Neutrophil (primary cell): ENCODE measurements around the gene NRARP.

Experiments
- H3K27ac ChIP-seq: fragments of 200-600 bp; sonication (generic); 2 replicates; pipeline ENCODE4 v1.5.1; 2016; ENCODE audit warnings: mild to moderate bottlenecking, moderate library complexity
- H3K27me3 ChIP-seq: fragments of 200-600 bp; sonication (generic); 2 replicates; pipeline ENCODE4 v1.6.0; 2016; ENCODE audit warnings: mild to moderate bottlenecking
- H3K36me3 ChIP-seq: fragments of 200-600 bp; sonication (generic); 2 replicates; pipeline ENCODE4 v1.5.1; 2017
- H3K4me1 ChIP-seq, 2 experiments: fragments of 200-600 bp in 1 of 2; sonication (generic) in 1 of 2; 1 replicate in 1 of 2; 2 replicates in 1 of 2; pipeline versions ENCODE4 v1.5.1 to v1.6.1; 2013 to 2016; ENCODE audit warnings: low read depth in 1 of 2, low read length in 1 of 2, mild to moderate bottlenecking in 1 of 2, moderate library complexity in 1 of 2; ENCODE audit not compliant: control insufficient read depth in 1 of 2, insufficient read depth in 1 of 2
- H3K4me3 ChIP-seq, 2 experiments: fragments of 200-600 bp in 1 of 2; sonication (generic) in 1 of 2; 1 replicate in 1 of 2; 2 replicates in 1 of 2; pipeline ENCODE4 v1.5.1; 2013 to 2016; ENCODE audit warnings: low read depth in 1 of 2, low read length in 1 of 2, mild to moderate bottlenecking in 1 of 2, moderate library complexity in 1 of 2
- H3K9me3 ChIP-seq: fragments of 200-600 bp; sonication (generic); 2 replicates; pipeline ENCODE4 v1.5.1; 2016
- CTCF ChIP-seq: fragments of 200-600 bp; sonication (generic); IDR thresholded peaks from 2 replicates; pipeline ENCODE4 v1.5.1; 2016; ENCODE audit warnings: antibody characterized with exemption

NRARP gene

GRCh38 chr9:137319011-137319738 lies 17.1 kb upstream of the NRARP start:
- Histone ChIP-seq H3K27ac (no peak overlapping the region), H3K4me1 (peaks cover 0 to 7% of the 10 kb centered on the region in 2 experiments), H3K27me3 (peaks cover 56% of the 10 kb centered on the region), H3K9me3 (no peaks in the 10 kb centered on the region), H3K4me3 (no peak overlapping the region), H3K36me3 (no peaks in the 10 kb centered on the region)
- TF ChIP-seq CTCF: no peak

GRCh38 chr9:137318602-137319001 lies 16.5 kb upstream of the NRARP start:
- Histone ChIP-seq H3K27me3 (peaks cover 58% of the 10 kb centered on the region), H3K36me3 (no peaks in the 10 kb centered on the region), H3K4me3 (no peak overlapping the region), H3K9me3 (no peaks in the 10 kb centered on the region), H3K4me1 (peaks cover 0 to 7% of the 10 kb centered on the region in 2 experiments), H3K27ac (no peak overlapping the region)
- TF ChIP-seq CTCF: no peak

- Histone ChIP-seq H3K27me3 (peaks cover 58% of the 10 kb centered on the region), H3K36me3 (no peaks in the 10 kb centered on the region), H3K4me3 (no peak overlapping the region), H3K27ac (no peak overlapping the region), H3K9me3 (no peaks in the 10 kb centered on the region), H3K4me1 (peaks cover 0 to 7% of the 10 kb centered on the region in 2 experiments)
- TF ChIP-seq CTCF: no peak
Measured at GRCh38 chr9:137317718-137318511, 15.8 kb upstream of the NRARP start.

- Histone ChIP-seq H3K4me3 (no peak overlapping the region), H3K36me3 (no peaks in the 10 kb centered on the region), H3K27ac (no peak overlapping the region), H3K27me3 (peaks cover 58% of the 10 kb centered on the region), H3K9me3 (no peaks in the 10 kb centered on the region), H3K4me1 (peaks cover 0 to 7% of the 10 kb centered on the region in 2 experiments)
- no peak for TF ChIP-seq CTCF
Measured at GRCh38 chr9:137317021-137317717, 15.1 kb upstream of the NRARP start.

- TF ChIP-seq CTCF: no peak
- H3K27ac ChIP-seq: no peak overlapping the region
- H3K27me3 ChIP-seq: peaks cover 58% of the 10 kb centered on the region
- peaks cover 0 to 7% of the 10 kb centered on the region in 2 experiments for H3K4me1 ChIP-seq
- no peaks in the 10 kb centered on the region for H3K9me3 ChIP-seq
- H3K4me3 ChIP-seq: no peak overlapping the region
- H3K36me3 ChIP-seq: no peaks in the 10 kb centered on the region
Measured at GRCh38 chr9:137316012-137316981, 14.2 kb upstream of the NRARP start.
